Neural progenitor cell (in vitro differentiated cells): ENCODE results near the gene APBA3. TPM values are rescaled to one million over a fixed set of nuclear protein-coding genes. Genes with fewer than 3 reads are reported as not detected.

Experiments
- DNase-seq: peaks from one replicate; pipeline ENCODE4 v3.0.0-alpha.2; 2016; ENCODE audit warnings: low spot score
- H2AFZ ChIP-seq: fragments of 200-600 bp; sonication (generic); replicated peaks from 2 replicates; pipeline ENCODE4 v1.6.1; 2016; ENCODE audit warnings: antibody characterized with exemption
- H3F3A ChIP-seq: fragments of 200-600 bp; sonication (generic); 2 replicates; pipeline ENCODE4 v1.6.1; 2016; ENCODE audit warnings: antibody characterized with exemption, low read depth
- H3K27ac ChIP-seq: fragments of 200-600 bp; sonication (generic); 2 replicates; pipeline ENCODE4 v1.5.1; 2016; ENCODE audit warnings: mild to moderate bottlenecking
- H3K27me3 ChIP-seq: fragments of 200-600 bp; sonication (generic); 2 replicates; pipeline ENCODE4 v1.6.1; 2016; ENCODE audit warnings: mild to moderate bottlenecking, moderate library complexity
- H3K36me3 ChIP-seq: fragments of 200-600 bp; sonication (generic); 2 replicates; pipeline ENCODE4 v1.5.1; 2016
- H3K4me1 ChIP-seq: fragments of 200-600 bp; sonication (generic); 2 replicates; pipeline ENCODE4 v1.6.1; 2016; ENCODE audit warnings: mixed run types
- H3K4me2 ChIP-seq: fragments of 200-600 bp; sonication (generic); 2 replicates; pipeline ENCODE4 v1.6.1; 2016
- H3K4me3 ChIP-seq: fragments of 200-600 bp; sonication (generic); 2 replicates; pipeline ENCODE4 v1.5.1; 2016
- H3K79me2 ChIP-seq: fragments of 200-600 bp; sonication (generic); 2 replicates; pipeline ENCODE4 v1.6.1; 2016; ENCODE audit warnings: low read depth
- H3K9ac ChIP-seq: fragments of 200-600 bp; sonication (generic); 2 replicates; pipeline ENCODE4 v1.6.1; 2016
- H3K9me3 ChIP-seq: fragments of 200-600 bp; sonication (generic); 2 replicates; pipeline ENCODE4 v1.5.1; 2016; ENCODE audit warnings: low read depth
- H4K20me1 ChIP-seq: fragments of 200-600 bp; sonication (generic); 2 replicates; pipeline ENCODE4 v1.6.1; 2016; ENCODE audit warnings: low read depth
- H3K27ac Mint-ChIP-seq: 3 replicates; pipeline ENCODE4 v1.8.0; 2021; ENCODE audit warnings: mixed read lengths
- H3K27me3 Mint-ChIP-seq: 2 replicates; pipeline ENCODE4 v1.8.0; 2022; ENCODE audit warnings: low read depth, mild to moderate bottlenecking, inconsistent platforms, moderate library complexity, mixed read lengths; ENCODE audit not compliant: insufficient read depth
- H3K36me3 Mint-ChIP-seq: 3 replicates; pipeline ENCODE4 v1.8.0; 2021; ENCODE audit warnings: mixed read lengths
- H3K4me1 Mint-ChIP-seq: 3 replicates; pipeline ENCODE4 v1.8.0; 2021; ENCODE audit warnings: mixed read lengths
- H3K4me3 Mint-ChIP-seq: 3 replicates; pipeline ENCODE4 v1.8.0; 2021; ENCODE audit warnings: mild to moderate bottlenecking, moderate library complexity, mixed read lengths
- H3K9me3 Mint-ChIP-seq: 3 replicates; pipeline ENCODE4 v1.8.0; 2020; ENCODE audit warnings: mixed read lengths
- EZH2 ChIP-seq: fragments of 200-600 bp; sonication (generic); IDR thresholded peaks from 2 replicates; pipeline ENCODE4 v1.6.1; 2017; ENCODE audit warnings: antibody characterized with exemption, mild to moderate bottlenecking, moderate library complexity
- EZH2phosphoT487 ChIP-seq: fragments of 200-600 bp; sonication (generic); IDR thresholded peaks from 2 replicates; pipeline ENCODE4 v1.6.1; 2017; ENCODE audit warnings: antibody characterized with exemption
- total RNA-seq: library from RNA; depleted of rRNA; stranded (reverse); fragments of >200 nt; gene quantifications from 2 replicates; pipeline ENCODE4 v1.2.3, GENCODE V29; 2015; ENCODE audit warnings: low replicate concordance
- TF ChIP-seq, protein P1 (sequence below): fragments of 200-600 bp; sonication (generic); IDR thresholded peaks from 2 replicates; pipeline ENCODE4 v1.5.1; 2017; ENCODE audit warnings: antibody characterized with exemption, mild to moderate bottlenecking

The APBA3 gene
- total RNA-seq, 1 donor from 2014 or later = 17.3 TPM

- Histone ChIP-seq H2AFZ (no peak overlapping the region), H3K9me3 (no peaks in the 10 kb centered on the region), H3K4me2 (no peak overlapping the region), H3K4me1 (peaks cover 9% of the 10 kb centered on the region), H3K9ac (no peak overlapping the region), H3K36me3 (no peaks in the 10 kb centered on the region), H3K79me2 (no peaks in the 10 kb centered on the region), H4K20me1 (no peaks in the 10 kb centered on the region), H3K27ac (no peak overlapping the region), H3K27me3 (no peaks in the 10 kb centered on the region), H3K4me3 (no peak overlapping the region), H3F3A (peaks cover 3% of the 10 kb centered on the region)
- Mint-ChIP-seq H3K36me3 (no peaks in the 10 kb centered on the region), H3K9me3 (no peaks in the 10 kb centered on the region), H3K27ac (no peak overlapping the region), H3K27me3 (peaks cover 5% of the 10 kb centered on the region), H3K4me3 (no peak overlapping the region), H3K4me1 (peaks cover 6% of the 10 kb centered on the region)
- TF ChIP-seq, protein P1, sequence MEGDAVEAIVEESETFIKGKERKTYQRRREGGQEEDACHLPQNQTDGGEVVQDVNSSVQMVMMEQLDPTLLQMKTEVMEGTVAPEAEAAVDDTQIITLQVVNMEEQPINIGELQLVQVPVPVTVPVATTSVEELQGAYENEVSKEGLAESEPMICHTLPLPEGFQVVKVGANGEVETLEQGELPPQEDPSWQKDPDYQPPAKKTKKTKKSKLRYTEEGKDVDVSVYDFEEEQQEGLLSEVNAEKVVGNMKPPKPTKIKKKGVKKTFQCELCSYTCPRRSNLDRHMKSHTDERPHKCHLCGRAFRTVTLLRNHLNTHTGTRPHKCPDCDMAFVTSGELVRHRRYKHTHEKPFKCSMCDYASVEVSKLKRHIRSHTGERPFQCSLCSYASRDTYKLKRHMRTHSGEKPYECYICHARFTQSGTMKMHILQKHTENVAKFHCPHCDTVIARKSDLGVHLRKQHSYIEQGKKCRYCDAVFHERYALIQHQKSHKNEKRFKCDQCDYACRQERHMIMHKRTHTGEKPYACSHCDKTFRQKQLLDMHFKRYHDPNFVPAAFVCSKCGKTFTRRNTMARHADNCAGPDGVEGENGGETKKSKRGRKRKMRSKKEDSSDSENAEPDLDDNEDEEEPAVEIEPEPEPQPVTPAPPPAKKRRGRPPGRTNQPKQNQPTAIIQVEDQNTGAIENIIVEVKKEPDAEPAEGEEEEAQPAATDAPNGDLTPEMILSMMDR = no peak
- TF ChIP-seq EZH2phosphoT487 (no peak), EZH2 (no peak)
- no peak for DNase-seq
Observed at GRCh38 chr19:3710265-3710812, 51.2 kb downstream of the APBA3 start.

DNA sequence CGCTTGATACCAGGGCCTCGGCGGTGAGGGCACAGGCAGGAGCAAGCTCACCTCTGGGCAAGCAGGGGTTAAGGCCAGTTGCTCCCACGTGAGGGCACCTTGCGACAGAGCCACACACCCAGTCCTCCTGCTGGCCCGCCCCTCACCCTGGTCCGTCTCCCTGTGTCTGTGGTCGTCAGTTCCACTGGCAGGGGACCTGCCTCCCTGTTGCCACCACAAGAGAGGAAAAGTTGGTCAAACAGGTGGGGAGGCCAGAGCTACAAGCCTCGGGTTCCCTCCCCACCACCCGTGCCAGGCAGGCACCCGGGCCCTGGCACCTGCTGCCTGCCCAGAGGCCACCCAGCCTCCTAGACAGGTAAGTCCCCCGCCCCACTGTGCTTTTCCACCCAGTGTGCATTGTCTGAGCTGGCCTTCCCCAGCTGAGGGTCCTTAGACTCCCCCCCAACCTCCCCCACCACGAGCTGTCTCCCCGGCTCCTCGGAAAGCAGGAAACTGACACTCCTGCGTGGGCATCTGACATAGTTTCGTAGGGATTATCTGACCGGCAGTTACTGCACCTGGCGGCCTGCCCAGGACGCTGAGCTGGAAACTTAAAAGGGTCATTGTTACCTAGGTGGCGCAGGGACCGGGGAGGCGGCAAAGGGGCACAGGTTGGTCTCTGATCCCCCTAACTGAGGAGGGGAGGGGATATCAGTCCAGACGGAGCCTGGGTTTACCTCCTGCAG, 53.1 kb downstream of the APBA3 start, which contains the start of gene TJP3:
TSS of gene TJP3 (plus strand) at position 178 of the 725 bp plus-strand sequence. CDS start 20,049 bp downstream, outside the sequence.
- no peak within 1 kb of the TSS for H3K4me3 ChIP-seq
- Mint-ChIP-seq H3K4me3 (peak within 1 kb of the TSS; percentile 13), H3K36me3 (no peaks in the 10 kb centered on the region), H3K27ac (no peak within 1 kb of the TSS), H3K4me1 (peaks cover 5% of the 10 kb centered on the region), H3K9me3 (no peaks in the 10 kb centered on the region), H3K27me3 (peaks cover 5% of the 10 kb centered on the region)
- H3K79me2 ChIP-seq = no peaks in the 10 kb centered on the region
- no peaks in the 10 kb centered on the region for H3K9me3 ChIP-seq
- H3K4me1 ChIP-seq = peaks cover 9% of the 10 kb centered on the region
- DNase-seq = no peak
- H3K27me3 ChIP-seq = no peaks in the 10 kb centered on the region
- no peak within 1 kb of the TSS for H3K27ac ChIP-seq
- peaks cover 2% of the 10 kb centered on the region for H3F3A ChIP-seq
- H3K36me3 ChIP-seq = no peaks in the 10 kb centered on the region
- H3K4me2 ChIP-seq = peak within 1 kb of the TSS; percentile 6
- TF ChIP-seq, protein P1 = no peak
- no peak within 1 kb of the TSS for H2AFZ ChIP-seq
- H3K9ac ChIP-seq = no peak within 1 kb of the TSS
- no peaks in the 10 kb centered on the region for H4K20me1 ChIP-seq

GRCh38 chr19:3707868-3708206, 53.7 kb downstream of the APBA3 start:
- no peaks in the 10 kb centered on the region for H3K4me1 Mint-ChIP-seq
- Histone ChIP-seq H3K9me3 (no peaks in the 10 kb centered on the region), H3K79me2 (no peaks in the 10 kb centered on the region), H3K9ac (no peak overlapping the region), H3K36me3 (no peaks in the 10 kb centered on the region), H3K4me2 (no peak overlapping the region), H2AFZ (no peak overlapping the region), H3K4me3 (no peak overlapping the region), H3K4me1 (peaks cover 9% of the 10 kb centered on the region), H3F3A (no peaks in the 10 kb centered on the region), H4K20me1 (no peaks in the 10 kb centered on the region), H3K27ac (no peak overlapping the region), H3K27me3 (no peaks in the 10 kb centered on the region)
- H3K36me3 Mint-ChIP-seq = no peaks in the 10 kb centered on the region
- TF ChIP-seq, protein P1 = no peak
- TF ChIP-seq EZH2 = no peak
- no peak for TF ChIP-seq EZH2phosphoT487
- DNase-seq = no peak
- no peak overlapping the region for H3K4me3 Mint-ChIP-seq
- peaks cover 5% of the 10 kb centered on the region for H3K27me3 Mint-ChIP-seq
- H3K9me3 Mint-ChIP-seq = no peaks in the 10 kb centered on the region
- H3K27ac Mint-ChIP-seq = no peak overlapping the region
